Measurements from ENCODE around the gene ARHGEF19. TPM values are rescaled to one million over a fixed set of nuclear protein-coding genes. Genes with fewer than 3 reads are reported as not detected.
"Not testable (repeated sequence)": the region's sequence is repeated elsewhere in the genome, so short reads cannot be mapped to it uniquely, and the experiment has no call there.

The ARHGEF19 gene
- total RNA-seq, 3 donors from 2014 or later (not counting 1 experiment from before 2014, with no cell fraction given) = 14.6 to 18.9 (median 15.8) TPM

GRCh38 chr1:16164213-16165072 lies 48.0 kb downstream of the ARHGEF19 start:
- no peaks in the 10 kb centered on the region for H3K9me3 ChIP-seq (ENCODE audit: control insufficient read depth, insufficient read depth, low read length)
- peaks cover 5% of the 10 kb centered on the region for H3K27me3 ChIP-seq (ENCODE audit: control insufficient read depth, insufficient read depth, low read length)
- no peak overlapping the region for H3K4me3 ChIP-seq (ENCODE audit: low read length)
- ATAC-seq = no peak
- DNase-seq = peak in 1 of 2 donors; percentile 42
- peak overlapping the region in 1 of 2 donors; percentile 16 for H3K27ac Mint-ChIP-seq
- H3K4me1 ChIP-seq (ENCODE audit: control insufficient read depth, insufficient read depth, low read length) = peaks cover 42% of the 10 kb centered on the region
- intact Hi-C loops (cut with micrococcal nuclease) = no loop called here
- 81% methylated on average over 17 of the region's 17 CpGs for WGBS (ENCODE audit: insufficient coverage)
- H3K27ac ChIP-seq (ENCODE audit: low read length) = no peak overlapping the region
- H3K9me3 Mint-ChIP-seq = no peaks in the 10 kb centered on the region
- TF ChIP-seq CTCF (IDR thresholded peaks at IDR 0.05) = no peak
- no peak overlapping the region for H3K4me3 Mint-ChIP-seq
- no peaks in the 10 kb centered on the region for H3K36me3 ChIP-seq (ENCODE audit: control insufficient read depth, insufficient read depth, low read length)
- peaks cover 23 to 34% of the 10 kb centered on the region in 2 donors for H3K27me3 Mint-ChIP-seq (ENCODE audit: low read depth in 2 of 2)
- H3K4me1 Mint-ChIP-seq = peaks cover 21 to 38% of the 10 kb centered on the region in 2 donors
- H3K36me3 Mint-ChIP-seq = no peaks in the 10 kb centered on the region

GRCh38 chr1:16163608-16164212 lies 48.7 kb downstream of the ARHGEF19 start:
- DNase-seq; H3K27ac Mint-ChIP-seq; intact Hi-C loops (cut with micrococcal nuclease); H3K27ac ChIP-seq (ENCODE audit: low read length); H3K27me3 ChIP-seq (ENCODE audit: control insufficient read depth, insufficient read depth, low read length); H3K36me3 Mint-ChIP-seq; H3K9me3 ChIP-seq (ENCODE audit: control insufficient read depth, insufficient read depth, low read length); H3K4me3 Mint-ChIP-seq; H3K36me3 ChIP-seq (ENCODE audit: control insufficient read depth, insufficient read depth, low read length); H3K4me3 ChIP-seq (ENCODE audit: low read length); H3K9me3 Mint-ChIP-seq; ATAC-seq: not testable (repeated sequence)
- H3K4me1 ChIP-seq (ENCODE audit: control insufficient read depth, insufficient read depth, low read length) = peaks cover 35% of the 10 kb centered on the region
- WGBS (ENCODE audit: insufficient coverage) = 84% methylated on average over 8 of the region's 12 CpGs
- Mint-ChIP-seq H3K4me1 (peaks cover 13 to 34% of the 10 kb centered on the region in 2 donors), H3K27me3 (ENCODE audit: low read depth in 2 of 2) (peaks cover 16 to 34% of the 10 kb centered on the region in 2 donors)

- H3K4me3 ChIP-seq (ENCODE audit: low read length) = no peak overlapping the region
Measured at GRCh38 chr1:16162163-16162822, 50.2 kb downstream of the ARHGEF19 start.

More at GRCh38 chr1:16162163-16162822, 50.2 kb downstream of the ARHGEF19 start:
- no peak overlapping the region for H3K27ac Mint-ChIP-seq
- H3K27me3 Mint-ChIP-seq (ENCODE audit: low read depth in 2 of 2) = peaks cover 14 to 33% of the 10 kb centered on the region in 2 donors
- peak in 1 of 2 donors; percentile 82 for DNase-seq
- H3K36me3 Mint-ChIP-seq = no peaks in the 10 kb centered on the region
- no peaks in the 10 kb centered on the region for H3K36me3 ChIP-seq (ENCODE audit: control insufficient read depth, insufficient read depth, low read length)
- no peaks in the 10 kb centered on the region for H3K27me3 ChIP-seq (ENCODE audit: control insufficient read depth, insufficient read depth, low read length)
- no peak for TF ChIP-seq CTCF (IDR thresholded peaks at IDR 0.05)
- H3K4me1 Mint-ChIP-seq = peaks cover 20 to 42% of the 10 kb centered on the region in 2 donors
- no peaks in the 10 kb centered on the region for H3K9me3 Mint-ChIP-seq
- ATAC-seq = peak in 2 of 3 donors; percentile 44 to 55
- WGBS (ENCODE audit: insufficient coverage) = 10% methylated on average over 31 of the region's 32 CpGs
- intact Hi-C loops (cut with micrococcal nuclease) = no loop called here
- H3K9me3 ChIP-seq (ENCODE audit: control insufficient read depth, insufficient read depth, low read length) = no peaks in the 10 kb centered on the region
- H3K4me1 ChIP-seq (ENCODE audit: control insufficient read depth, insufficient read depth, low read length) = peaks cover 28% of the 10 kb centered on the region
- H3K27ac ChIP-seq (ENCODE audit: low read length) = no peak overlapping the region
- H3K4me3 Mint-ChIP-seq = no peak overlapping the region

Data from natural killer cell (primary cell).